ENCODE results near the gene CHSY1.

CHSY1 gene

GRCh38 chr15:101221902-101222301 lies 29.9 kb downstream of the CHSY1 start:
- Histone ChIP-seq H3K4me1 (ENCODE audit: control insufficient read depth in 2 of 2, insufficient read depth in 1 of 2, low read depth in 1 of 2, low read length in 2 of 2) (no peaks in the 10 kb centered on the region), H2BK15ac (ENCODE audit: low read length) (no peak overlapping the region), H3K4ac (ENCODE audit: low read length) (no peak overlapping the region), H3K18ac (ENCODE audit: low read length) (no peak overlapping the region), H3K4me3 (ENCODE audit: low read length in 2 of 2) (no peak overlapping the region), H4K91ac (ENCODE audit: low read depth, low read length, poor library complexity) (no peak overlapping the region), H3K9ac (ENCODE audit: low read depth, low read length, poor library complexity) (no peak overlapping the region), H2BK5ac (ENCODE audit: low read length) (no peak overlapping the region), H3K14ac (ENCODE audit: low read length) (no peak overlapping the region), H3K4me2 (ENCODE audit: insufficient read depth, low read length, poor library complexity, severe bottlenecking) (no peak overlapping the region), H3K27me3 (ENCODE audit: control insufficient read depth in 3 of 3, insufficient read depth in 3 of 3, low read depth in 1 of 3, low read length in 3 of 3) (no peaks in the 10 kb centered on the region), H3K27ac (replicated peaks; ENCODE audit: low read length) (no peak overlapping the region), H3K79me1 (ENCODE audit: low read depth, low read length) (peaks cover 11% of the 10 kb centered on the region), H2BK12ac (ENCODE audit: low read length) (no peak overlapping the region), H2AK5ac (ENCODE audit: low read depth, low read length) (no peak overlapping the region), H3K9me3 (replicated peaks in 1 of 2; ENCODE audit: control insufficient read depth in 2 of 2, insufficient read depth in 1 of 2, low read depth in 1 of 2, low read length in 2 of 2) (no peaks in the 10 kb centered on the region), H4K8ac (ENCODE audit: low read depth, low read length) (no peak overlapping the region), H2BK120ac (ENCODE audit: low read depth, low read length) (no peak overlapping the region), H2AFZ (ENCODE audit: low read length) (no peak overlapping the region), H3K23ac (ENCODE audit: low read depth, low read length, poor library complexity) (no peak overlapping the region), H3K36me3 (replicated peaks in 1 of 2; ENCODE audit: control insufficient read depth in 2 of 2, insufficient read depth in 2 of 2, low read length in 2 of 2) (peaks cover 0 to 54% of the 10 kb centered on the region in 2 donors)
- WGBS, 2 donors (ENCODE audit: extremely low coverage in 2 of 2, insufficient read length in 2 of 2, insufficient replicate concordance in 1 of 2): no CpG with 5 or more reads among the region's 4 CpGs
- no peak for DNase-seq (ENCODE audit: low spot score)

DNA sequence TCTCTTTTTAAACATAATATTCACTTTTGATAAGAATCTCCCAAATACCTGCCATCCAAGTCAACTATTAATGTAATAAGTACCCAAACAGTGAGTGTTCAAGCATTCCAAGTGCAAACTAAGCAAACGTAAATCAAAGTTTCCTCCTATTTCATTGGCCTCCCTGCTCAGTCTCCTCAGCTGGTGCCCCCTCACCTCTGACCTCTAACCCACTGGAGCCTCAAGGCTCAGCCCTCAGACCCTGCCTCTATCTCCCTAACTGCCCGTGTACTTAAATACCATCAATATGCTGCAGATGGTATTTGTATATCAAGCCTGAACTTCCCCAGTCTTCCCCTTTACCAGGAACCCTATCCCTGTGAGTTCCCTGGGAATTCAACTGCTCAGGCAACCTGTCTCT lies 31.8 kb downstream of the CHSY1 start:
- no peak overlapping the region for H3K18ac ChIP-seq (ENCODE audit: low read length)
- H3K4me1 ChIP-seq (ENCODE audit: control insufficient read depth in 2 of 2, insufficient read depth in 1 of 2, low read depth in 1 of 2, low read length in 2 of 2): no peaks in the 10 kb centered on the region
- H3K9ac ChIP-seq (ENCODE audit: low read depth, low read length, poor library complexity): no peak overlapping the region
- no peaks in the 10 kb centered on the region for H3K27me3 ChIP-seq (ENCODE audit: control insufficient read depth in 3 of 3, insufficient read depth in 3 of 3, low read depth in 1 of 3, low read length in 3 of 3)
- no peak overlapping the region for H4K91ac ChIP-seq (ENCODE audit: low read depth, low read length, poor library complexity)
- no peak overlapping the region for H2BK5ac ChIP-seq (ENCODE audit: low read length)
- H3K4me2 ChIP-seq (ENCODE audit: insufficient read depth, low read length, poor library complexity, severe bottlenecking): no peak overlapping the region
- no peak overlapping the region for H2AK5ac ChIP-seq (ENCODE audit: low read depth, low read length)
- H3K4ac ChIP-seq (ENCODE audit: low read length): no peak overlapping the region
- no peaks in the 10 kb centered on the region for H3K9me3 ChIP-seq (replicated peaks in 1 of 2; ENCODE audit: control insufficient read depth in 2 of 2, insufficient read depth in 1 of 2, low read depth in 1 of 2, low read length in 2 of 2)
- no peak overlapping the region for H2AFZ ChIP-seq (ENCODE audit: low read length)
- no peak overlapping the region for H3K23ac ChIP-seq (ENCODE audit: low read depth, low read length, poor library complexity)
- H3K79me1 ChIP-seq (ENCODE audit: low read depth, low read length): peaks cover 8% of the 10 kb centered on the region
- no peak overlapping the region for H3K4me3 ChIP-seq (ENCODE audit: low read length in 2 of 2)
- peaks cover 0 to 47% of the 10 kb centered on the region in 2 donors for H3K36me3 ChIP-seq (replicated peaks in 1 of 2; ENCODE audit: control insufficient read depth in 2 of 2, insufficient read depth in 2 of 2, low read length in 2 of 2)
- no peak for DNase-seq (ENCODE audit: low spot score)
- H3K14ac ChIP-seq (ENCODE audit: low read length): no peak overlapping the region
- WGBS, 2 donors (ENCODE audit: extremely low coverage in 2 of 2, insufficient read length in 2 of 2, insufficient replicate concordance in 1 of 2): no CpG with 5 or more reads among the region's 2 CpGs
- no peak overlapping the region for H2BK12ac ChIP-seq (ENCODE audit: low read length)
- H3K27ac ChIP-seq (replicated peaks; ENCODE audit: low read length): no peak overlapping the region
- no peak overlapping the region for H4K8ac ChIP-seq (ENCODE audit: low read depth, low read length)
- no peak overlapping the region for H2BK120ac ChIP-seq (ENCODE audit: low read depth, low read length)
- no peak overlapping the region for H2BK15ac ChIP-seq (ENCODE audit: low read length)

GRCh38 chr15:101219441-101219840 lies 32.4 kb downstream of the CHSY1 start:
- Histone ChIP-seq H3K23ac (ENCODE audit: low read depth, low read length, poor library complexity) (no peak overlapping the region), H2BK5ac (ENCODE audit: low read length) (no peak overlapping the region), H3K9me3 (replicated peaks in 1 of 2; ENCODE audit: control insufficient read depth in 2 of 2, insufficient read depth in 1 of 2, low read depth in 1 of 2, low read length in 2 of 2) (no peaks in the 10 kb centered on the region), H2AK5ac (ENCODE audit: low read depth, low read length) (no peak overlapping the region), H3K4me1 (ENCODE audit: control insufficient read depth in 2 of 2, insufficient read depth in 1 of 2, low read depth in 1 of 2, low read length in 2 of 2) (no peaks in the 10 kb centered on the region), H4K8ac (ENCODE audit: low read depth, low read length) (no peak overlapping the region), H3K27ac (replicated peaks; ENCODE audit: low read length) (no peak overlapping the region), H4K91ac (ENCODE audit: low read depth, low read length, poor library complexity) (no peak overlapping the region), H2BK15ac (ENCODE audit: low read length) (no peak overlapping the region), H3K4me3 (ENCODE audit: low read length in 2 of 2) (no peak overlapping the region), H3K79me1 (ENCODE audit: low read depth, low read length) (peaks cover 6% of the 10 kb centered on the region), H3K18ac (ENCODE audit: low read length) (no peak overlapping the region), H2BK12ac (ENCODE audit: low read length) (no peak overlapping the region), H3K4me2 (ENCODE audit: insufficient read depth, low read length, poor library complexity, severe bottlenecking) (no peak overlapping the region), H2BK120ac (ENCODE audit: low read depth, low read length) (no peak overlapping the region), H3K27me3 (ENCODE audit: control insufficient read depth in 3 of 3, insufficient read depth in 3 of 3, low read depth in 1 of 3, low read length in 3 of 3) (no peaks in the 10 kb centered on the region), H2AFZ (ENCODE audit: low read length) (no peak overlapping the region), H3K36me3 (replicated peaks in 1 of 2; ENCODE audit: control insufficient read depth in 2 of 2, insufficient read depth in 2 of 2, low read length in 2 of 2) (peaks cover 0 to 44% of the 10 kb centered on the region in 2 donors), H3K9ac (ENCODE audit: low read depth, low read length, poor library complexity) (no peak overlapping the region), H3K4ac (ENCODE audit: low read length) (no peak overlapping the region), H3K14ac (ENCODE audit: low read length) (no peak overlapping the region)
- WGBS, 2 donors (ENCODE audit: extremely low coverage in 2 of 2, insufficient read length in 2 of 2, insufficient replicate concordance in 1 of 2): no CpG with 5 or more reads among the region's 6 CpGs
- DNase-seq (ENCODE audit: low spot score): no peak

DNA sequence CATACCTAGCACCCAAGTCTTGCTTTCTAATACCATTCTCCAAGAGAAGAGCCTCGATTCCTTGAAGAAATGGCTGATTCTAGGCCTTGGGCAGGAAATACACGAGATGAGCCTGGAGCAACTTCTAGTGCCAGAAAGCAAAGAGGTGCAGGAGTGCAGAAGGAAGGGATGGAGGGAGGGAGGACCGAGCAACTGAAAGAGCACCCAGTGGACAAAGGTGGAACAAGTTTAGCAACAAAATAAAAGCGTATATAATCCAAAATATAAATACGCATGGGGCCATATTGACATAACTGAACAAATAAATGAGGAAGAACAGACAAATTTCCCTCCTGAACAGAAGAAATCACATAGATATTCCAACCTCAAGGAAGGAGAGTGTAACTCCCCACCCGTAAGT lies 34.4 kb downstream of the CHSY1 start:
- no peak overlapping the region for H2BK15ac ChIP-seq (ENCODE audit: low read length)
- H2AFZ ChIP-seq (ENCODE audit: low read length): no peak overlapping the region
- H3K4me3 ChIP-seq (ENCODE audit: low read length in 2 of 2): no peak overlapping the region
- no peak overlapping the region for H3K27ac ChIP-seq (replicated peaks; ENCODE audit: low read length)
- no peak overlapping the region for H3K9ac ChIP-seq (ENCODE audit: low read depth, low read length, poor library complexity)
- no peak overlapping the region for H2BK5ac ChIP-seq (ENCODE audit: low read length)
- no CpG with 5 or more reads among the region's 6 CpGs for WGBS, 2 donors (ENCODE audit: extremely low coverage in 2 of 2, insufficient read length in 2 of 2, insufficient replicate concordance in 1 of 2)
- H3K4me2 ChIP-seq (ENCODE audit: insufficient read depth, low read length, poor library complexity, severe bottlenecking): no peak overlapping the region
- no peaks in the 10 kb centered on the region for H3K9me3 ChIP-seq (replicated peaks in 1 of 2; ENCODE audit: control insufficient read depth in 2 of 2, insufficient read depth in 1 of 2, low read depth in 1 of 2, low read length in 2 of 2)
- H3K4me1 ChIP-seq (ENCODE audit: control insufficient read depth in 2 of 2, insufficient read depth in 1 of 2, low read depth in 1 of 2, low read length in 2 of 2): no peaks in the 10 kb centered on the region
- peaks cover 0 to 44% of the 10 kb centered on the region in 2 donors for H3K36me3 ChIP-seq (replicated peaks in 1 of 2; ENCODE audit: control insufficient read depth in 2 of 2, insufficient read depth in 2 of 2, low read length in 2 of 2)
- no peak overlapping the region for H3K4ac ChIP-seq (ENCODE audit: low read length)
- H4K91ac ChIP-seq (ENCODE audit: low read depth, low read length, poor library complexity): no peak overlapping the region
- no peak for DNase-seq (ENCODE audit: low spot score)
- H2BK12ac ChIP-seq (ENCODE audit: low read length): no peak overlapping the region
- no peak overlapping the region for H3K14ac ChIP-seq (ENCODE audit: low read length)
- H2BK120ac ChIP-seq (ENCODE audit: low read depth, low read length): no peak overlapping the region
- no peak overlapping the region for H2AK5ac ChIP-seq (ENCODE audit: low read depth, low read length)
- H3K27me3 ChIP-seq (ENCODE audit: control insufficient read depth in 3 of 3, insufficient read depth in 3 of 3, low read depth in 1 of 3, low read length in 3 of 3): no peaks in the 10 kb centered on the region
- H3K23ac ChIP-seq (ENCODE audit: low read depth, low read length, poor library complexity): no peak overlapping the region
- peaks cover 5% of the 10 kb centered on the region for H3K79me1 ChIP-seq (ENCODE audit: low read depth, low read length)
- H3K18ac ChIP-seq (ENCODE audit: low read length): no peak overlapping the region
- no peak overlapping the region for H4K8ac ChIP-seq (ENCODE audit: low read depth, low read length)
